Transverse colon (tissue), 4 donors: ENCODE measurements around the gene MACROH2A2. TPM values are rescaled to one million over a fixed set of nuclear protein-coding genes. Genes with fewer than 3 reads are reported as not detected.

Experiments
- DNase-seq: peaks from one replicate; pipeline ENCODE4 v3.0.0-alpha.2; 2019
- H3K27ac ChIP-seq, 4 donors: fragments of 200-600 bp; sonication (generic); 2 replicates each; pipeline ENCODE4 v1.5.1; 2016 to 2018; ENCODE audit warnings: inconsistent platforms in 4 of 4
- H3K27me3 ChIP-seq: fragments of 200-600 bp; sonication (generic); 2 replicates; pipeline ENCODE4 v1.5.1; 2017; ENCODE audit warnings: inconsistent platforms
- H3K36me3 ChIP-seq, 4 donors: fragments of 200-600 bp; sonication (generic); 2 replicates each; pipeline ENCODE4 v1.5.1; 2017 to 2019; ENCODE audit warnings: inconsistent platforms in 4 of 4
- H3K4me1 ChIP-seq, 4 donors: fragments of 200-600 bp; sonication (generic); 2 replicates each; pipeline ENCODE4 v1.5.1; 2017 to 2020; ENCODE audit warnings: inconsistent platforms in 4 of 4
- H3K4me3 ChIP-seq, 4 donors: fragments of 200-600 bp; sonication (generic); 1 replicate in 1 of 4; 2 replicates in 3 of 4; pipeline versions ENCODE4 v1.5.1 to v1.6.1; 2017 to 2019; ENCODE audit warnings: inconsistent platforms in 4 of 4
- H3K9me3 ChIP-seq, 2 donors: fragments of 200-600 bp; sonication (generic); 2 replicates each; pipeline ENCODE4 v1.5.1; 2017 to 2019; ENCODE audit warnings: inconsistent platforms in 2 of 2
- EP300 ChIP-seq: sonication (generic); formaldehyde crosslinking; IDR thresholded peaks from one replicate; pipeline ENCODE4 v1.6.1; 2017; ENCODE audit warnings: antibody characterized with exemption, low read depth
- POLR2A ChIP-seq: fragments of 450-650 bp; IDR thresholded peaks from one replicate; pipeline ENCODE4 v1.6.1; 2016; ENCODE audit warnings: antibody characterized with exemption, mild to moderate bottlenecking, moderate library complexity
- POLR2AphosphoS5 ChIP-seq, 3 donors: sonication (generic); formaldehyde crosslinking; IDR thresholded peaks; one replicate each; pipeline ENCODE4 v1.6.1; 2016; ENCODE audit warnings: antibody characterized with exemption in 3 of 3
- WGBS, 2 donors: methylation state at CpG; one replicate each; pipeline ENCODE4 v1.1.5; 2018; ENCODE audit warnings: low coverage in 1 of 2; 5-methylcytosine and 5-hydroxymethylcytosine counted together
- in situ Hi-C, 4 donors: fragments of 200-750 bp; cut with MboI; loops; one replicate each; pipeline versions ENCODE4 v1.15.0 to v1.15.1; 2017; ENCODE audit warnings: low sequenced_read_pairs in 3 of 4, low pct_ligation_motif_present in 1 of 4, low pct_unique_long_range_greater_than_20kb in 1 of 4
- intact Hi-C: fragments of 100-400 bp; cut with DNase I; formaldehyde crosslinking; loops from one replicate; pipeline ENCODE4 v1.15.1; 2023; ENCODE audit warnings: low total_unique reads
- total RNA-seq, 4 donors: library from RNA; depleted of rRNA; stranded (reverse); fragments of >200 nt; gene quantifications; one replicate each; pipeline ENCODE4 v1.1.0, GENCODE V29; 2016
- TF ChIP-seq, protein P1 (sequence below), 5 experiments: fragments of 200-600 bp in 3 of 5; fragments of 450-650 bp in 2 of 5; sonication (generic) in 3 of 5; IDR thresholded peaks; 1 replicate in 2 of 5; 2 replicates in 3 of 5; pipeline ENCODE4 v1.5.1; 2016 to 2017; ENCODE audit warnings: antibody characterized with exemption in 5 of 5, inconsistent platforms in 3 of 5, mild to moderate bottlenecking in 2 of 5, moderate library complexity in 1 of 5

Gene MACROH2A2
- total RNA-seq, 4 donors from 2014 or later, result 1.6 to 8.6 (median 7.8) TPM

DNA sequence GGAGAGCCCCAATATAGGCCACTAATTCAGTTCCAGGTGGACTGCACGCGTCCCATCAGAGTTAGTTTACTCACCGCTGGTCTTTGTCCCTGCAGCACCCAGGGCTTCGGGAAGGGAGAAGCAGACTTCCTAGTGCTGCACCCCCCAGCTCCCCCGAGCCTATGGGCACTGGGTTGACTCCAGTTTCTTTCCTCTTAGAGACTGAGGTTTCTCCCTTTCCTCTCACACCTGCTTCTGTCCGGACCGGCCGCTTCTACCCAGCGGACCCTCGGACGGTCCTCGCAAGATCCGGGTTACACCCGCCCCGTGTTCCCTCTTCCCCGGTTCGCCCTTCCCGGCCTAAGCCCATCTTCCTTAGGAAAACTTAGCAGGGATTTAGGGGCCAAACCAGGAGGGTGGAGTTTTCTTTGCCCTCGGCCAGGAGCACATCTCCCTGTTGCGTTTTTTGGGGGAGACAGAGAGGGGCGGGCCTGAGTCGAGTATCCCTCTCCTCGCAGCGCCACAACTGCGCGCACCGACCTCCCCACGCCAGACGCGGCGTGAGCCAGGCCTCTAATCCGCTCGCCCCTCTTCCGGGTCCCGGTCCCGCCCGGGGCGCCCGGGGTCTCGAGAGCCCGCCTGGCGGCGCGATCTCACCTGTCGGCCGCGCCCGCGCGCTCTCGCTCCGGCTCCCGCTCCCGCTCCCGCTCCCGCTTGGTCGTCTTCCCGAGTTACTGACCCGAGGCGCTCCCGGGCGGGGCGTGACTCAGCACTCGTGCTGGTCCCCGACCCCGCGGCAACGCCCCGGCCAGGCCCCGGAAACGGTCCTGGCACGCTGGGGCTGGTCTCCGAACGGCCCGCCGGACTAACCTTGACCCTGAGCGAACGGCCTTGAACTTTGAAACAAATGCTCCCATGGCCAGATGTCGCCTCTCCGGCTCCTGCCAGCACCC is 79.7 kb downstream of the MACROH2A2 start, which contains the start of gene AIFM2:
AIFM2 (minus strand) TSS at position 728 of the 932 bp plus-strand sequence. CDS start 8,741 bp downstream, outside the sequence.
- TF ChIP-seq EP300 (peak; percentile 67), POLR2A (peak; percentile 86), POLR2AphosphoS5 (IDR thresholded peaks at IDR 0.05) (peak; percentile 58 to 91 (median 91))
- TF ChIP-seq, protein P1, sequence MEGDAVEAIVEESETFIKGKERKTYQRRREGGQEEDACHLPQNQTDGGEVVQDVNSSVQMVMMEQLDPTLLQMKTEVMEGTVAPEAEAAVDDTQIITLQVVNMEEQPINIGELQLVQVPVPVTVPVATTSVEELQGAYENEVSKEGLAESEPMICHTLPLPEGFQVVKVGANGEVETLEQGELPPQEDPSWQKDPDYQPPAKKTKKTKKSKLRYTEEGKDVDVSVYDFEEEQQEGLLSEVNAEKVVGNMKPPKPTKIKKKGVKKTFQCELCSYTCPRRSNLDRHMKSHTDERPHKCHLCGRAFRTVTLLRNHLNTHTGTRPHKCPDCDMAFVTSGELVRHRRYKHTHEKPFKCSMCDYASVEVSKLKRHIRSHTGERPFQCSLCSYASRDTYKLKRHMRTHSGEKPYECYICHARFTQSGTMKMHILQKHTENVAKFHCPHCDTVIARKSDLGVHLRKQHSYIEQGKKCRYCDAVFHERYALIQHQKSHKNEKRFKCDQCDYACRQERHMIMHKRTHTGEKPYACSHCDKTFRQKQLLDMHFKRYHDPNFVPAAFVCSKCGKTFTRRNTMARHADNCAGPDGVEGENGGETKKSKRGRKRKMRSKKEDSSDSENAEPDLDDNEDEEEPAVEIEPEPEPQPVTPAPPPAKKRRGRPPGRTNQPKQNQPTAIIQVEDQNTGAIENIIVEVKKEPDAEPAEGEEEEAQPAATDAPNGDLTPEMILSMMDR (IDR thresholded peaks at IDR 0.05), result peak in 2 of 5 experiments; percentile 5 to 39
- H3K36me3 ChIP-seq, result no peaks in the 10 kb centered on the region
- H3K9me3 ChIP-seq, result no peaks in the 10 kb centered on the region
- in situ Hi-C loops, result no loop called here
- H3K4me3 ChIP-seq, result peak within 1 kb of the TSS; percentile 72 to 87 (median 79)
- WGBS, 2 donors, result 9 to 12% methylated on average over 7 to 76 of the region's 80 CpGs
- DNase-seq, result peak; percentile 94
- H3K4me1 ChIP-seq, result peaks cover 7 to 36% (median 17%) of the 10 kb centered on the region in 4 donors
- H3K27ac ChIP-seq, result peak within 1 kb of the TSS; percentile 84 to 91 (median 87)
- H3K27me3 ChIP-seq, result no peaks in the 10 kb centered on the region
- intact Hi-C loops, result no loop called here

DNA sequence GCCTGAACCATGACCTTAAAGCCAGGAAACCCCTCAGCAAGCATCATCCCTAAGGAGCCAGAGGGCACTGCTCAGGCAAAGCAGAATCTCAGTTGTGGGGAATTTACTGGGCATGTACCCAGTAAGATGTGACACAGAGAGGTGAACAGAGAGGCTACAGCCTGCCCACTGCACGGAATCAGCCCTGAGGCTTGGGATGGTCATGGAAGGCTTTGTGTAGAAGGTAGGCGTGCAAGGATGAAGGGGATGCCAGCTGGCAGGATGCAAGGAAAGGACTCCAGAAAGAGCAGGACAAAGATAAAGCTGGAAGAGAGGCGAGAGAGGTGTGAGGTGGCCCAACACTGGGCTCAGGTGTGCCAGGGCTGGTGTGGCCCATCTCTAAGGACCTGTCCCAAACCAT is 82.4 kb downstream of the MACROH2A2 start:
- intact Hi-C loops, result no loop called here

DNA sequence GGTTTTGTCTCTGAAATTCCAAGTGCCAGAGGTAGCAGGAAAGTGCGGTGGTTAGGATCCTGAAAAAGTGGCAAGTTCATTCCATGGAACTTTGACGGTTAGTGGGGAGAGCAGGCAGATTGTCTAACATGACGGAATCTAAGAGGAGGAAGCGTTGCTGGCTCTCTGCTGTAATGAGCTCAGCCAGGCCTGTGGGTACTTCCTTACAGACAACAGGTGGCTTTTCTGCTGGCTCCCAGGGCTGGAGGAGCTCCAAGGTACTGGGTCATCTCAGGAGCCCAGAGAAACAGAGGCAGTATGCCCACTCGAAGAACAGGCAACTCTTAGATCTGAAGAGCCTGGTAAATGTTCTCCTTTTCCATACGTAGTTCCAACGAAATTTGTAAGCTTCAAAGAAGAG is 83.0 kb downstream of the MACROH2A2 start:
- Histone ChIP-seq H3K36me3 (no peaks in the 10 kb centered on the region), H3K9me3 (no peaks in the 10 kb centered on the region), H3K27me3 (no peaks in the 10 kb centered on the region), H3K4me3 (no peak overlapping the region), H3K27ac (no peak overlapping the region), H3K4me1 (peaks cover 7 to 54% (median 31%) of the 10 kb centered on the region in 4 donors)
- 68 to 79% methylated on average over 4 to 7 of the region's 7 CpGs for WGBS, 2 donors
- TF ChIP-seq POLR2A, result no peak
- no peak for TF ChIP-seq EP300
- TF ChIP-seq POLR2AphosphoS5 (IDR thresholded peaks at IDR 0.05), result no peak
- TF ChIP-seq, protein P1 (IDR thresholded peaks at IDR 0.05), result no peak
- intact Hi-C loops, result no loop called here
- DNase-seq, result no peak
- in situ Hi-C loops, result no loop called here

More for the DNA sequence above, 82.4 kb downstream of the MACROH2A2 start:
- Histone ChIP-seq H3K4me3 (no peak overlapping the region), H3K27ac (no peak overlapping the region), H3K27me3 (no peaks in the 10 kb centered on the region), H3K4me1 (peaks cover 7 to 57% (median 31%) of the 10 kb centered on the region in 4 donors), H3K9me3 (no peaks in the 10 kb centered on the region), H3K36me3 (no peaks in the 10 kb centered on the region)
- in situ Hi-C loops, result no loop called here
- no peak for DNase-seq
- TF ChIP-seq POLR2A (no peak), POLR2AphosphoS5 (IDR thresholded peaks at IDR 0.05) (no peak), EP300 (no peak)
- TF ChIP-seq, protein P1 (IDR thresholded peaks at IDR 0.05), result no peak
- WGBS, 2 donors, result 97% methylated on average over 3 of the region's 3 CpGs; no CpG with 5 or more reads in 1 of the 2 donors

DNA sequence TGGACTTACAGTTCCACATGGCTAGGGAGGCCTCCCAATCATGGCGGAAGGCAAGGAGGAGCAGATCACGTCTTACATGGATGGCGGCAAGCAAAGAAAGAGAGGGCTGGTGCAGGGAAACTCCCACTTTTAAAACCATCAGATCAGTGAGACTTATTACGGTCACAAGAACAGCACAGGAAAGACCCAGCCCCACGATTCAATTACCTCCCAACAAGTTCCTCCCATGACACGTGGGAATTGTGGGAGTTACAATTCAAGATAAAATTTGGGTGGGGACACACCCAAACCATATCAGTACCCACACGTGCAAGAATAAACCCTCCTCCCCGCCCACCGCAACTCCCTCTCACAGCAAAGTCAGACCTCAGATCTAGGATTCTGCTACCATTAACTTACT is 84.5 kb downstream of the MACROH2A2 start:
- no peak for DNase-seq
- no peaks in the 10 kb centered on the region for H3K27me3 ChIP-seq
- no peak overlapping the region for H3K4me3 ChIP-seq
- 46 to 73% methylated on average over 3 to 9 of the region's 9 CpGs for WGBS, 2 donors
- no peaks in the 10 kb centered on the region for H3K9me3 ChIP-seq
- intact Hi-C loops (no loop called here), in situ Hi-C loops (no loop called here)
- H3K4me1 ChIP-seq, result peaks cover 0 to 39% (median 21%) of the 10 kb centered on the region in 4 donors
- no peaks in the 10 kb centered on the region for H3K36me3 ChIP-seq
- H3K27ac ChIP-seq, result peak overlapping the region; percentile 79 to 84 (median 83)
- TF ChIP-seq POLR2AphosphoS5 (IDR thresholded peaks at IDR 0.05) (no peak), EP300 (no peak), POLR2A (no peak)
- TF ChIP-seq, protein P1 (IDR thresholded peaks at IDR 0.05), result no peak
